Uterus (tissue), 2 donors: ENCODE measurements around the gene UQCRH.

Source experiments
- POLR2A ChIP-seq, 2 donors: fragments of 450-650 bp; IDR thresholded peaks; one replicate each; pipeline ENCODE4 v1.6.1; 2016; ENCODE audit warnings: antibody characterized with exemption in 2 of 2, mild to moderate bottlenecking in 1 of 2, moderate library complexity in 1 of 2
- TF ChIP-seq, protein P1 (sequence below), 4 experiments: fragments of 200-600 bp in 2 of 4; fragments of 450-650 bp in 2 of 4; sonication (generic) in 2 of 4; IDR thresholded peaks; one replicate each; pipeline ENCODE4 v1.5.1; 2016 to 2019; ENCODE audit warnings: antibody characterized with exemption in 4 of 4, mild to moderate bottlenecking in 2 of 4, moderate library complexity in 1 of 4

DNA sequence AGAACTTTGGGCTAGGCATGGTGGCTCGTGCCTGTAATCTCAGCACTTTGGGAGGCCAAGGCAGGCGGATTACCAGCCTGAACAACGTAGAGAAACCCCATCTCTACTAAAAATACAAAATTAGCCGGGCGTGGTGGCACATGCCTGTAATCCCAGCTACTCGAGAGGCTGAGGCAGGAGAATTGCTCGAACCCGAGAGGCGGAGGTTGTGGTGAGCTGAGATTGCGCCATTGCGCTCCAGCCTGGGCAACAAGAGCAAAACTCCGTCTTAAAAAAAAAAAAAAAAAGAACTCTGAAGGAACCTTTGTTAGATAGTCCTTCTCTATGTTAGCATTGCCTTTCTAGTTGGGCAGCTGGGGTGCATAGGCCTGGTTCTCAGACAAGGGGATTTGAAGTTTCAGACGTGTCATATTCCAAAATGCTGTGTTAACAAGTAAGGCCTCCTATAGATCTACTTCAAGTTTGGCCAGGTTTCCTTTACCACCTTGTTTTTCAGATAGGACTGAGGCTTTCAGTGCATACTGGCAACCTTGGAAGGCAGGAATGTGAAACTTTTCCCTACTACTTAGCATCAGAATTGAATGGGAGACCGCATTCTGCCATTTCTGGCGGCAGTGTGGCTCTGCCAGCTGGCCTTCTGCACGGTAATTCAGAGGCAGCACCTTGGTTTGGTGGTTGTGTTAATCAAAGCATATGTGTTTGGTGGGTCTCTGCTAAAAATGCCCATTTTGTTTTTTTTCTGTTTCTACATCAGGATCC lies 6.1 kb downstream of the UQCRH start:
- TF ChIP-seq, protein P1, sequence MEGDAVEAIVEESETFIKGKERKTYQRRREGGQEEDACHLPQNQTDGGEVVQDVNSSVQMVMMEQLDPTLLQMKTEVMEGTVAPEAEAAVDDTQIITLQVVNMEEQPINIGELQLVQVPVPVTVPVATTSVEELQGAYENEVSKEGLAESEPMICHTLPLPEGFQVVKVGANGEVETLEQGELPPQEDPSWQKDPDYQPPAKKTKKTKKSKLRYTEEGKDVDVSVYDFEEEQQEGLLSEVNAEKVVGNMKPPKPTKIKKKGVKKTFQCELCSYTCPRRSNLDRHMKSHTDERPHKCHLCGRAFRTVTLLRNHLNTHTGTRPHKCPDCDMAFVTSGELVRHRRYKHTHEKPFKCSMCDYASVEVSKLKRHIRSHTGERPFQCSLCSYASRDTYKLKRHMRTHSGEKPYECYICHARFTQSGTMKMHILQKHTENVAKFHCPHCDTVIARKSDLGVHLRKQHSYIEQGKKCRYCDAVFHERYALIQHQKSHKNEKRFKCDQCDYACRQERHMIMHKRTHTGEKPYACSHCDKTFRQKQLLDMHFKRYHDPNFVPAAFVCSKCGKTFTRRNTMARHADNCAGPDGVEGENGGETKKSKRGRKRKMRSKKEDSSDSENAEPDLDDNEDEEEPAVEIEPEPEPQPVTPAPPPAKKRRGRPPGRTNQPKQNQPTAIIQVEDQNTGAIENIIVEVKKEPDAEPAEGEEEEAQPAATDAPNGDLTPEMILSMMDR (IDR thresholded peaks at IDR 0.05): no peak
- no peak for TF ChIP-seq POLR2A (IDR thresholded peaks at IDR 0.05)
